Left lung (tissue), 14 donors: ENCODE results near the gene ALDOC. TPM values are rescaled to one million over a fixed set of nuclear protein-coding genes. Genes with fewer than 3 reads are reported as not detected.

Experiments used
- ATAC-seq: fragments of 200-7000 bp; cut with Tn5 transposase; one replicate; pipeline ENCODE4 v1.9.1; 2020; ENCODE audit warnings: moderate library complexity
- DNase-seq, 4 donors: peaks; one replicate each; pipeline ENCODE4 v3.0.0-alpha.2; 2013 to 2020
- H3K27ac ChIP-seq, 2 donors: fragments of 200-600 bp; sonication (generic) in 1 of 2; one replicate each; pipeline versions ENCODE4 v1.5.0 to v1.8.0; 2020 to 2021
- H3K27me3 ChIP-seq, 2 donors: fragments of 200-600 bp; sonication (generic) in 1 of 2; one replicate each; pipeline versions ENCODE4 v1.5.0 to v1.8.0; 2020 to 2021
- H3K36me3 ChIP-seq, 2 donors: fragments of 200-600 bp; sonication (generic) in 1 of 2; one replicate each; pipeline versions ENCODE4 v1.5.0 to v1.8.0; 2020 to 2021
- H3K4me1 ChIP-seq, 2 donors: fragments of 200-600 bp; one replicate each; pipeline ENCODE4 v1.8.0; 2021
- H3K4me3 ChIP-seq, 2 donors: fragments of 200-600 bp; sonication (generic) in 1 of 2; one replicate each; pipeline versions ENCODE4 v1.5.0 to v1.8.0; 2020 to 2021; ENCODE audit warnings: mild to moderate bottlenecking in 1 of 2
- H3K9me3 ChIP-seq, 2 donors: fragments of 200-600 bp; sonication (generic) in 1 of 2; one replicate each; pipeline versions ENCODE4 v1.5.0 to v1.8.0; 2020 to 2021
- intact Hi-C, 2 donors: fragments of 100-400 bp; cut with DNase I; formaldehyde crosslinking; loops; one replicate each; pipeline versions ENCODE4 v1.11.2 to v1.14.2; 2022
- long read RNA-seq, 12 donors: library from polyadenylated mRNA in 2 of 12; unstranded in 2 of 12; transcript quantifications; one replicate each; pipeline ENCODE4 v2.0.0 and lab custom pipeline, GENCODE V29; 2019 to 2026
- polyA plus RNA-seq, 6 donors: library from polyadenylated mRNA; unstranded; fragments of 120-200 nt; gene quantifications; one replicate each; pipeline ENCODE4 v1.2.1, GENCODE V29; 2013; ENCODE audit not compliant: insufficient read length in 6 of 6
- total RNA-seq, 2 donors: library from RNA; stranded (reverse); fragmentation: NEBNext Ultra II Directional; extraction: Animal tissue kit (Norgen Biotek cat#: 25700); gene quantifications; one replicate each; pipeline ENCODE4 v1.2.1, GENCODE V29; 2021
- TF ChIP-seq, protein P1 (sequence below), 2 donors: fragments of 200-600 bp; sonication (generic) in 1 of 2; IDR thresholded peaks; one replicate each; pipeline versions ENCODE4 v1.5.0 to v1.8.0; 2021; ENCODE audit warnings: antibody characterized with exemption in 2 of 2
- donor health status: DM: no; HTN: yes; CAD: no.
- donor health status: DM: no; HTN: no; CAD: no.

Gene ALDOC
- total RNA-seq (10 to 100 TPM; 10.9 to 15.2 TPM), polyA plus RNA-seq (10 to 100 TPM; 17.7 to 25.5 (median 20.8) TPM)
- long read RNA-seq, donor 1, partial matches to known transcripts, result 17 of 22 reads
- long read RNA-seq, donor 1, other reads (novel, unspliced or antisense), result 0 of 22 reads
- long read RNA-seq, donor 2, transcript ALDOC-201 (9 exons, 1,982 nt), result major isoform, 7 of 12 reads
- long read RNA-seq, donor 2, partial matches to known transcripts, result 5 of 12 reads
- long read RNA-seq, donor 2, other reads (novel, unspliced or antisense), result 0 of 12 reads
- long read RNA-seq, donor 3, transcript ALDOC-201 (9 exons, 1,982 nt), result major isoform, 5 of 15 reads
- long read RNA-seq, donor 3, partial matches to known transcripts, result 10 of 15 reads
- long read RNA-seq, donor 3, other reads (novel, unspliced or antisense), result 0 of 15 reads
- long read RNA-seq, donor 4, transcript ALDOC-201 (9 exons, 1,982 nt), result major isoform, 11 of 14 reads
- long read RNA-seq, donor 4, partial matches to known transcripts, result 1 of 14 reads
- long read RNA-seq, donor 4, other reads (novel, unspliced or antisense), result 1 of 14 reads
- long read RNA-seq, donor 5, transcript ALDOC-201 (9 exons, 1,982 nt), result major isoform, 7 of 20 reads
- long read RNA-seq, donor 5, partial matches to known transcripts, result 12 of 20 reads
- long read RNA-seq, donor 5, other reads (novel, unspliced or antisense), result 0 of 20 reads
- long read RNA-seq, donor 6, partial matches to known transcripts, result 12 of 14 reads
- long read RNA-seq, donor 6, other reads (novel, unspliced or antisense), result 0 of 14 reads
- long read RNA-seq, donor 7, transcript ALDOC-201 (9 exons, 1,982 nt), result major isoform, 5 of 13 reads
- long read RNA-seq, donor 7, partial matches to known transcripts, result 8 of 13 reads
- long read RNA-seq, donor 7, other reads (novel, unspliced or antisense), result 0 of 13 reads
- long read RNA-seq, donor 8, partial matches to known transcripts, result 6 of 8 reads
- long read RNA-seq, donor 8, other reads (novel, unspliced or antisense), result 0 of 8 reads
- long read RNA-seq, donor 9, result 0 reads
- long read RNA-seq, donor 10, transcript ALDOC-201 (9 exons, 1,982 nt), result major isoform, 22 of 28 reads
- long read RNA-seq, donor 10, partial matches to known transcripts, result 2 of 28 reads
- long read RNA-seq, donor 10, other reads (novel, unspliced or antisense), result 1 of 28 reads
- long read RNA-seq, donor 11, result 0 reads
- long read RNA-seq, donor 12, partial matches to known transcripts, result 5 of 10 reads
- long read RNA-seq, donor 12, other reads (novel, unspliced or antisense), result 0 of 10 reads

DNA sequence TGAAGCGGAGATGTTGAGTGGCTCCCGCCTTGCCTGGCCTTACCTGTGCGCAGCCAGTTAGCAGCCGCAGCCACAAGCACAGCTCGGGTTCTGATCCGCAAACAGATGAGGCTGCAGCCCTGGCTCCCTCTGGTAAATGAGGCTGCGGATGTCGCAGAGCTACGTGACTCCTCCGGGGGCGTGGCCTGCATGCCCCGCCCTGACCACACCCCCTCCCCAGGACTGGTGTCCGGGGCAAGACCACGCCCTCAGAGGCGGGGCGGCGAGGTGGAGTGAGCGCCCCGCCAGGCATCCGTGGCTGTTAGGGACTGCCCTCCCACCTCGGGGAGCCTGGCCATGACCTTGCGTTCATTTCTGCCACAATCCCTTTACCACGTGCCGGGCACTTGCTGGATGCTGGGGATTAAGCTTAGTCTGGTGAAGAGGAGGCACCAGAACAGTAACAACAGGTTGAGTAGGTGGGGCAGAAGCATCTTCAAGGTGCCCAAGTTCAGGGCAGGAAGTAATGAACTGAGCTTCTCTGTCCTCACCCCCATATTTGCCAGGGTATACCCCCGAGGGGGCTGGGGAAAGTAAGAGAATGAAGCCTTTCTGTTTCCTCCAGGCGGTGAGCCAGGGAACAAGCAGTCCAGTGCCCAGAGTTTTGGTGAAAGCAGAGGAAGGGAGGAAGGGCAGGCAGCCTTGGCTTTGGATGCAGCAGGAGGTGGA is at the start of gene ALDOC:
ALDOC (minus strand) TSS at position 138 of the 708 bp plus-strand sequence. CDS start 1,363 bp downstream, outside the sequence.
- no peaks in the 10 kb centered on the region for H3K9me3 ChIP-seq
- peak; percentile 99 for ATAC-seq
- H3K4me1 ChIP-seq, result peaks cover 2 to 20% of the 10 kb centered on the region in 2 donors
- H3K27ac ChIP-seq, result peak within 1 kb of the TSS in 1 of 2 donors; percentile 60
- peak within 1 kb of the TSS in 1 of 2 donors; percentile 31 for H3K4me3 ChIP-seq
- peaks cover 0 to 22% of the 10 kb centered on the region in 2 donors for H3K36me3 ChIP-seq
- TF ChIP-seq, protein P1, sequence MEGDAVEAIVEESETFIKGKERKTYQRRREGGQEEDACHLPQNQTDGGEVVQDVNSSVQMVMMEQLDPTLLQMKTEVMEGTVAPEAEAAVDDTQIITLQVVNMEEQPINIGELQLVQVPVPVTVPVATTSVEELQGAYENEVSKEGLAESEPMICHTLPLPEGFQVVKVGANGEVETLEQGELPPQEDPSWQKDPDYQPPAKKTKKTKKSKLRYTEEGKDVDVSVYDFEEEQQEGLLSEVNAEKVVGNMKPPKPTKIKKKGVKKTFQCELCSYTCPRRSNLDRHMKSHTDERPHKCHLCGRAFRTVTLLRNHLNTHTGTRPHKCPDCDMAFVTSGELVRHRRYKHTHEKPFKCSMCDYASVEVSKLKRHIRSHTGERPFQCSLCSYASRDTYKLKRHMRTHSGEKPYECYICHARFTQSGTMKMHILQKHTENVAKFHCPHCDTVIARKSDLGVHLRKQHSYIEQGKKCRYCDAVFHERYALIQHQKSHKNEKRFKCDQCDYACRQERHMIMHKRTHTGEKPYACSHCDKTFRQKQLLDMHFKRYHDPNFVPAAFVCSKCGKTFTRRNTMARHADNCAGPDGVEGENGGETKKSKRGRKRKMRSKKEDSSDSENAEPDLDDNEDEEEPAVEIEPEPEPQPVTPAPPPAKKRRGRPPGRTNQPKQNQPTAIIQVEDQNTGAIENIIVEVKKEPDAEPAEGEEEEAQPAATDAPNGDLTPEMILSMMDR (IDR thresholded peaks at IDR 0.05), result no peak
- intact Hi-C loops, result no loop called here
- H3K27me3 ChIP-seq, result no peaks in the 10 kb centered on the region
- DNase-seq, result peak; percentile 86 to 100 (median 97)

DNA sequence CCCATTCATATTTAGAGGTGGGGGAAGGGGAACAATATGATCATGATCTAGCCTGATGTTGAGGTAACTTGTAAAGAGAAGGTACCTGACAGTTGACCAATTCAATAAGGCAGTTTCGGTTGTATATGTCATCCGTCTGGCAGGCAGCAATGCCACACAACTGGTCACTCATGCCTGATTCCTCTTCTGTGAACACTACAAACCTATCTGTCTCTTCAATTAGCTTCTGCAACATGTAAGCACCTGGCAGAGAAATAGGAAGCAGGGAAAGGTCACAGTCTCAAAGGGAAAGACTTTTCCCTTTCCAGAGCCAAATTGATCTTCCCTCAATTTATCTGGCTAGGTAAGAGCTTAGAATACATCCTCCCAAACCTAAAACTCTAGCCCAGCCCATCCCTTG is 47.5 kb upstream of the ALDOC start:
- no peaks in the 10 kb centered on the region for H3K27me3 ChIP-seq
- intact Hi-C loops, result no loop called here
- peaks cover 4 to 100% of the 10 kb centered on the region in 2 donors for H3K36me3 ChIP-seq
- H3K4me3 ChIP-seq, result no peak overlapping the region
- no peak overlapping the region for H3K27ac ChIP-seq
- ATAC-seq (no peak), DNase-seq (no peak)
- no peaks in the 10 kb centered on the region for H3K9me3 ChIP-seq
- TF ChIP-seq, protein P1 (IDR thresholded peaks at IDR 0.05), result no peak
- H3K4me1 ChIP-seq, result no peaks in the 10 kb centered on the region

DNA sequence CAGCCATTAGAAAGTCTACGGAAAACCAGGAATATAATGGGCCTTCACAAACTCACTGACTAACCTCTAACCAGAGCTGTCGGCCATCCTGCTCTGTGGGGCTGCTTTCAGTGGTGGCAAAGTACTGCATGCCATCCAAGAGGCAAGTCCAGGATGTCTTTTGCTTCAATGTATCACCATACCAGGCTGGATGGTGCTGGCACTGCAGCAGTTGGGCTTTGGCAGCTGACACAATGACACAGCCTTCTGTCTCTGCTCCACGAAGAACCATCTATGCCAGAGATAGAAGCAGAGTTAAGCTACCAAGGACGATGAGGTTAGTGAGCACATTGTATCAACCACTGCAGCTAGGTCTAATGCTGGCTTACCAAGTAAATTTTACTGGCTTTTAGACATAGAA is 47.0 kb upstream of the ALDOC start:
- no peak for DNase-seq
- Histone ChIP-seq H3K27me3 (no peaks in the 10 kb centered on the region), H3K4me3 (no peak overlapping the region), H3K9me3 (no peaks in the 10 kb centered on the region), H3K4me1 (no peaks in the 10 kb centered on the region), H3K27ac (no peak overlapping the region), H3K36me3 (peaks cover 4 to 100% of the 10 kb centered on the region in 2 donors)
- TF ChIP-seq, protein P1 (IDR thresholded peaks at IDR 0.05), result no peak
- intact Hi-C loops, result no loop called here
- no peak for ATAC-seq

DNA sequence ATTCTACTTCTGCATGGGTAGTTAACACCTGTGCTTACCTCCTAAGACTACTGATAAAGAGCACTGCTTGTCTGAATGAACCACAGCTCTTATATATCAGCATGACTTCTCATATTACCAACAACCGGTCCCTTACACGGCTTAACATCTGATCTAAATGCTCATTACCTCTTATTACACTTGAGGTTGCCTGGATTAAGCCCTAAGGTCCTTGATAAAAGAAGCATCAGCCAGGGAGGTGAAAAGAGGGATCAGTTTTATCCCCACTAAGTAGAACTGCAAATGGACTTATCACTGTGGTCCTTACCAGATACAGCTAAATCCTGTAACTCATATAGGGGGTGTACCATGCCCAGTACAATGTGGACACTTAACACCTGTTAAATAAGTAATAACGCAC is 45.5 kb upstream of the ALDOC start:
- Histone ChIP-seq H3K27ac (no peak overlapping the region), H3K9me3 (no peaks in the 10 kb centered on the region), H3K4me1 (no peaks in the 10 kb centered on the region), H3K36me3 (peaks cover 4 to 100% of the 10 kb centered on the region in 2 donors), H3K4me3 (no peak overlapping the region), H3K27me3 (no peaks in the 10 kb centered on the region)
- DNase-seq, result no peak
- intact Hi-C loops, result no loop called here
- ATAC-seq, result no peak
- TF ChIP-seq, protein P1 (IDR thresholded peaks at IDR 0.05), result no peak
